ENCODE measurements around the gene AFDN.

Gene AFDN

DNA sequence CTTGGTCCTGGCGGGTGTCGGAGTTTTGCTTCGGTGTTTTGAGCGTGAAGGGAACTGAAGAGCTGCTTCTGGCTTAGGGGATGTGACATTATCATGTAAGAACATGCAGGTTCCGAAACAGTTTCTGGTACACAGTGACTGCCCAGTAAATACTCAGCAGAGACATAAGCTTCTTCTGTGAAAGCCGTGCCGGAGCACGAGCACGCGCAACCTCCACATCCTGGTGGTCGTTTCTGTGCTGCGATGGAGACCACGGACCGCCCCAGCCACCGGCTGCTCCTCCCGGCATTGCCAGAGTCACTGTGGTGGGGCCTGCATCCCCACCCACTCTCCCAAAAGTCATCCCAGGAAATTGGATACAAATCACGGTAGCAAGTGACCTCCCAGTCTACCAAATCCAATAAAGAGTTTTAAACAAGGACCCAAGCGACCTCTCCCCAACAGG, 189.5 kb downstream of the AFDN start:
- H2AFZ ChIP-seq (ENCODE audit: low read depth, low read length, severe bottlenecking): no peak overlapping the region
- H3K36me3 ChIP-seq (ENCODE audit: low read length): no peaks in the 10 kb centered on the region
- H3K27ac ChIP-seq (ENCODE audit: low read depth, low read length): no peak overlapping the region
- H3K27me3 ChIP-seq (ENCODE audit: low read length): no peaks in the 10 kb centered on the region
- no peaks in the 10 kb centered on the region for H3F3A ChIP-seq (ENCODE audit: insufficient read depth)
- no peaks in the 10 kb centered on the region for H3K79me2 ChIP-seq (ENCODE audit: insufficient read depth, low read length)
- TF ChIP-seq EZH2phosphoT487 (conservative IDR thresholded peaks at IDR 0.05; ENCODE audit: low read length) (no peak), CTCF (IDR thresholded peaks at IDR 0.05; ENCODE audit: insufficient read depth, low read length, poor library complexity, severe bottlenecking) (no peak)
- no peaks in the 10 kb centered on the region for H4K20me1 ChIP-seq (ENCODE audit: low read depth, low read length)
- H3K9me2 ChIP-seq (replicated peaks; ENCODE audit: insufficient read depth, low read length): no peaks in the 10 kb centered on the region
- H3K9me3 ChIP-seq (ENCODE audit: insufficient read depth, low read length): peaks cover 6% of the 10 kb centered on the region; the same call in 1 of the 2 replicates
- no peak overlapping the region for H3K4me3 ChIP-seq (ENCODE audit: insufficient read depth, low read length, poor library complexity, severe bottlenecking)
- no peak overlapping the region for H3K4me2 ChIP-seq (ENCODE audit: low read depth, low read length, poor library complexity, severe bottlenecking)
- H3K9ac ChIP-seq (ENCODE audit: low read length): no peak overlapping the region

DNA sequence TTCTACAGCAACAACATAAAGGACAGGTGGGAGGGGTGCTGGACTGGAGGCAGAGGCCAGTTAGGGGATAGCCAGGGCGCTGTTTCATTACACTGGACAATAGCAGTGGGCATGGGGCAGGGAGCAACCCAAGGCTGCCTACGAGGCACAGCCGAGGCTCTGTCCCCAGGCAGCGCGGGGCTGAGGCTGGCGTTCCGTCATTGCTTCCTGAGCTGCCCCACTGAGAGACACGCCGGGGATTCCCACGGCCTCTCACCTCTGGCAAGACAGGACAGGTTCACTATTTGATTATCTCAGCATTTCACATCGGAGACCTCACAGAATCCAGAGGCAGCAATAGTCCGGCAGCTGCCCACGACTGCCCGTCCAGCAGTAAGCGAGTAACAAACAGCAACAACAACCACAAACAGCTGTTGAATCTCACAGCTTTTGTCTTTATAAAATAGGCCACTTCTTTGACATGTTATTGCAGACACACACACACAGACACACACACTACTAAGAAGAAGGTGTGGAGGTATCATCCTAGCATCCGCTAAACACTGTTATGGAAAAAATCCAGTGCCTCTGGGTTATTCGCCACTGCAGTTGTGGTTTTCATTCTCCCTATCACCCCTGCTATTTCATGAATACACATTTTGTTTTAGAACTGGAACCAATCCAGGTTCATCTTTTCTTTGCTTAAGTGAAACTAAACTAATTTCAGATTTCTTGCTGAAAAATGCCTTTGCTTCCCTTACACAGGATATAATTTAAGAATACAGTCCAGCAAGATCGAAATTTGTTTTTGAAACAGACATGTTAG, 190.2 kb downstream of the AFDN start:
- Histone ChIP-seq H3K9ac (ENCODE audit: low read length) (no peak overlapping the region), H2AFZ (ENCODE audit: low read depth, low read length, severe bottlenecking) (no peak overlapping the region), H3K27ac (ENCODE audit: low read depth, low read length) (no peak overlapping the region), H3K36me3 (ENCODE audit: low read length) (no peaks in the 10 kb centered on the region), H3K27me3 (ENCODE audit: low read length) (no peaks in the 10 kb centered on the region), H3K4me2 (ENCODE audit: low read depth, low read length, poor library complexity, severe bottlenecking) (no peak overlapping the region), H3K9me3 (ENCODE audit: insufficient read depth, low read length) (peaks cover 6% of the 10 kb centered on the region; the same call in 1 of the 2 replicates), H3K4me3 (ENCODE audit: insufficient read depth, low read length, poor library complexity, severe bottlenecking) (no peak overlapping the region), H4K20me1 (ENCODE audit: low read depth, low read length) (no peaks in the 10 kb centered on the region), H3F3A (ENCODE audit: insufficient read depth) (no peaks in the 10 kb centered on the region), H3K79me2 (ENCODE audit: insufficient read depth, low read length) (no peaks in the 10 kb centered on the region), H3K9me2 (replicated peaks; ENCODE audit: insufficient read depth, low read length) (no peaks in the 10 kb centered on the region)
- no peak for TF ChIP-seq CTCF (IDR thresholded peaks at IDR 0.05; ENCODE audit: insufficient read depth, low read length, poor library complexity, severe bottlenecking)
- TF ChIP-seq EZH2phosphoT487 (conservative IDR thresholded peaks at IDR 0.05; ENCODE audit: low read length): no peak

DNA sequence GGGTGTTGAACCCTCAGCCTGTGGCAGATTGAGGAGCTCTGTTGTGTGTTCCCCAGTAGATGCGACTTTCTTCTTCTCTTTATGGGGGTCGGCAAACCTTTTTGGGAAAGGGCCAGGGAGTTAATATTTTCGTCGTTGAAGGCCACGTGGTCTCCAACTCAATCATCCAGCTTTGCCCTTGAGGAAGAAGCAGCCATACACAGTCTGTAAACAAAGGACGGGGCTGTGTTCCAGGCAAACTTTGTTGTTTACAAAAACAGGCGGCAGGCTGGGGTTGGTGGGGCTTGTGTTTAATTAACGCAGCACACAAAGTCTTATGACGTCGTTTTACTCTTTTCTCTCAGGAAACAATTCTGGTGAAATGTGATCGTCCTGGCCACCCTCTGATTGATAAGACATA, 190.9 kb downstream of the AFDN start:
- Histone ChIP-seq H3K9ac (ENCODE audit: low read length) (no peak overlapping the region), H3K27ac (ENCODE audit: low read depth, low read length) (no peak overlapping the region), H4K20me1 (ENCODE audit: low read depth, low read length) (no peaks in the 10 kb centered on the region), H3K79me2 (ENCODE audit: insufficient read depth, low read length) (no peaks in the 10 kb centered on the region), H3K27me3 (ENCODE audit: low read length) (no peaks in the 10 kb centered on the region), H3F3A (ENCODE audit: insufficient read depth) (no peaks in the 10 kb centered on the region), H3K4me2 (ENCODE audit: low read depth, low read length, poor library complexity, severe bottlenecking) (no peak overlapping the region), H2AFZ (ENCODE audit: low read depth, low read length, severe bottlenecking) (no peak overlapping the region), H3K4me3 (ENCODE audit: insufficient read depth, low read length, poor library complexity, severe bottlenecking) (no peak overlapping the region), H3K9me3 (ENCODE audit: insufficient read depth, low read length) (no peaks in the 10 kb centered on the region), H3K9me2 (replicated peaks; ENCODE audit: insufficient read depth, low read length) (no peaks in the 10 kb centered on the region), H3K36me3 (ENCODE audit: low read length) (no peaks in the 10 kb centered on the region)
- TF ChIP-seq EZH2phosphoT487 (conservative IDR thresholded peaks at IDR 0.05; ENCODE audit: low read length) (no peak), CTCF (IDR thresholded peaks at IDR 0.05; ENCODE audit: insufficient read depth, low read length, poor library complexity, severe bottlenecking) (no peak)

All from SU-DHL-6 (cell line).